Activated naive CD8-positive, alpha-beta T cell treated with anti-CD3 and anti-CD28 coated beads, Interleukin-2, amount 10 ng/mL, durations not matched to agents 7 days and 5 days (primary cell): Measurements from ENCODE around the gene ZNF511. TPM values are rescaled to one million over a fixed set of nuclear protein-coding genes. Genes with fewer than 3 reads are reported as not detected.
"Not testable (repeated sequence)": the region's sequence is repeated elsewhere in the genome, so short reads cannot be mapped to it uniquely, and the experiment has no call there.

Source experiments
- ATAC-seq: fragments of 150-1000 bp; cut with Tn5 transposase; one replicate; pipeline ENCODE4 v1.10.0; 2021; ENCODE audit warnings: low read depth, moderate library complexity
- POLR2A ChIA-PET: fragments of 350-600 bp; sonication (Branson Sonifier 250); formaldehyde crosslinking; loops from one replicate; lab custom pipeline; 2021; ENCODE audit warnings: antibody characterized with exemption; lab: Charles Lee
- DNase-seq: peaks from one replicate; pipeline ENCODE4 v3.0.0; 2021
- H3K27ac Mint-ChIP-seq: one replicate; pipeline ENCODE4 v1.8.0; 2022; ENCODE audit warnings: mild to moderate bottlenecking, mixed read lengths
- H3K27me3 Mint-ChIP-seq: one replicate; pipeline ENCODE4 v1.8.0; 2022; ENCODE audit warnings: mild to moderate bottlenecking, moderate library complexity, mixed read lengths
- H3K36me3 Mint-ChIP-seq: one replicate; pipeline ENCODE4 v1.8.0; 2021; ENCODE audit warnings: mild to moderate bottlenecking, mixed read lengths
- H3K4me1 Mint-ChIP-seq: one replicate; pipeline ENCODE4 v1.8.0; 2021; ENCODE audit warnings: mixed read lengths
- H3K4me3 Mint-ChIP-seq: one replicate; pipeline ENCODE4 v1.8.0; 2022; ENCODE audit warnings: mild to moderate bottlenecking, moderate library complexity, mixed read lengths
- H3K9me3 Mint-ChIP-seq: one replicate; pipeline ENCODE4 v1.8.0; 2021; ENCODE audit warnings: mixed read lengths
- total RNA-seq, 2 experiments: library from RNA; stranded (reverse); gene quantifications; one replicate each; pipeline ENCODE4 v1.2.3, GENCODE V29; 2021

Gene ZNF511
- total RNA-seq, 2 experiments from 2014 or later = 44.5 to 47.4 TPM

DNA sequence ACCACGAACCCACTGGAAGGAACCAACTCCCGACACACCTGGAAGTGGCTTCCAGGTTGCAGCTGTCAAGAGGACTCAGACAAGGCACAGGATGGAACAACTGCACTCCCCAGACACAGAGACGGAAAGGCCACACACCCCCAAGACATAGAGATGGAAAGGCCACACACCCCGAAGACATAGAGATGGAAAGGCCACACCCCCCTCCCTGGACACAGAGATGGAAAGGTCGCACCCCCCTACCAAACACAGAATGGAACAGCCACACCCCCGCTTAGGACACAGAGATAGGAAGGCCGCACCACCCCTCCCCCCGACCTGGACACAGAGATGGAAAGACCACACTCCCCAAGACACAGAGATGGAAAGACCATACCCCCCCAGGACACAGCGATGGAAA, 7.6 kb downstream of the ZNF511 start:
- Mint-ChIP-seq H3K36me3 (peaks cover 2% of the 10 kb centered on the region), H3K4me3 (no peak overlapping the region), H3K27ac (no peak overlapping the region), H3K27me3 (peaks cover 7% of the 10 kb centered on the region), H3K9me3 (peaks cover 2% of the 10 kb centered on the region), H3K4me1 (peaks cover 8% of the 10 kb centered on the region)
- POLR2A ChIA-PET = no interaction called here
- ATAC-seq (no peak), DNase-seq (no peak)

DNA sequence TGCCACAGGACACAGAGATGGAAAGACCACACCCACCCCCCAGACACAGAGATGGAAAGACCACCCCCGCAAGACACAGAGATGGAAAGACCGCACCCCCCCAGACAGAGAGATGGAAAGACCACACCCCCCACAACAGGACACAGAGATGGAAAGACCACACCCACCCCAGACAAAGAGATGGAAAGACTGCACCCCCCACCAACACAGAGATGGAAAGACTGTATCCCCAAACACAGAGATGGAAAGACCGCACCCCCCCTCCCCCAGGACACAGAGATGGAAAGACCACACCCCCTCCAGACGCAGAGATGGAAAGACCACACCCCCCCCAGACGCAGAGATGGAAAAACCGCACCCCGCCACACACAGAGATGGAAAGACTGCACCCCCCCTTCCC, 8.0 kb downstream of the ZNF511 start:
- Mint-ChIP-seq H3K4me3 (no peak overlapping the region), H3K27me3 (peaks cover 7% of the 10 kb centered on the region), H3K4me1 (peaks cover 8% of the 10 kb centered on the region), H3K36me3 (no peaks in the 10 kb centered on the region), H3K9me3 (peaks cover 2% of the 10 kb centered on the region), H3K27ac (no peak overlapping the region)
- POLR2A ChIA-PET = no interaction called here
- ATAC-seq (no peak), DNase-seq (no peak)

GRCh38 chr10:133318494-133319127, 9.9 kb downstream of the ZNF511 start:
- POLR2A ChIA-PET = no interaction called here

DNA sequence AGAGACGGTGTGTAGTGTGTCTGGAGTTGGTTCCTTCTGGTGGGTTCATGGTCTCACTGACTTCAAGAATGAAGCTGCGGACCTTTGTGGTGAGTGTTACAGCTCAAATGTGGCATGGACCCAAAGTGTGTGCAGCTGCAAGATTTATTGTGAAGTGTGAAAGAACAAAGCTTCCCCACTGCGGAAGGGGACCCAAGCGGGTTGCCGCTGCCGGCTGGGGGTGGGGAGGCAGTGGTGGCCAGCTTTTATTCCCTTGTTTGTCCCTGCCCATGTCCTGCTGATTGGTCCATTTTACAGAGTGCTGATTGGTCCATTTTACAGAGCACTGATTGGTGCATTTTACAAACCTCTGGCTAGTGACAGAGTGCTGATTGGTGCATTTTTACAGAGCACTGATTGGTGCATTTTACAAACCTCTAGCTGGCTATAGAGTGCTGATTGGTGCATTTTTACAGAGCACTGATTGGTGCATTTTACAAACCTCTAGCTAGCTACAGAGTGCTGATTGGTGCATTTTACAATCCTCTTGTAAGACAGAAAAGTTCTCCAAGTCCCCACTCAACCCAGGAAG, 12.2 kb downstream of the ZNF511 start:
- ATAC-seq, DNase-seq, H3K9me3 Mint-ChIP-seq, H3K36me3 Mint-ChIP-seq, H3K4me1 Mint-ChIP-seq, H3K27ac Mint-ChIP-seq, H3K4me3 Mint-ChIP-seq: not testable (repeated sequence)
- POLR2A ChIA-PET = interaction anchor here (0.7 kb wide), 1 partner anchor 52 kb away, joined by 6 read pairs; the partner anchor contains the start of gene ECHS1
- peaks cover 10% of the 10 kb centered on the region for H3K27me3 Mint-ChIP-seq

More at GRCh38 chr10:133318494-133319127, 9.9 kb downstream of the ZNF511 start:
- Mint-ChIP-seq H3K9me3 (peaks cover 2% of the 10 kb centered on the region), H3K4me3 (peak overlapping the region; percentile 72), H3K4me1 (peaks cover 8% of the 10 kb centered on the region), H3K27me3 (peaks cover 7% of the 10 kb centered on the region), H3K27ac (no peak overlapping the region), H3K36me3 (no peaks in the 10 kb centered on the region)
- peak; percentile 91 for ATAC-seq
- peak; percentile 80 for DNase-seq

DNA sequence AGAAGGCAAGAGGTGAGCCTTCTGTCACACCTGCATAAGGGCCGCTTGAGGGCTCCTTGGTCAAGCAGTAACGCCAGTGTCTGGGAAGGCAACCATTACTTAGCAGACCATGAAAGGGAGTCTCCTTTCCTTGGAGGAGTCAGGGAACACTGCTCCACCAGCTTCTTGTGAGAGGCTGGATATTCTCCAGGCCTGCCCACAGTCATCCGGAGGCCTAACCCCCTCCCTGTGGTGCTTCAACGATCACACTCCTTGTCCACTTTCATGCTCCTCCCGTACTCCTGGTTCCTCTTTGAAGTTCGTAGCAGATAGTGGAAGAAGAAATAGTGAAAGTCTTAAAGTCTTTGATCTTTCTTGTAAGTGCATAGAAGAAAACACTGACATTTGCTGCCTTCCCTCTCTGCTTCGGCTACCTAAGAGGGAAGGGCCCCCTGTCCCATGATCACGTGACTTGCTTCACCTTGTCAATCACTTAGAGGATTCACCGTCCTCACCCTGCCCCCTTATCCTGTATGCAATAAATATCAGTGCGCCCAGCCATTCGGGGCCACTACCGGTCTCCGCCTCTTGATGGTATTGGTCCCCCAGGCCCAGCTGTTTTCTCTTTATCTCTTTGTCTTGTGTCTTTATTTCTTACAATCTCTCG, 13.5 kb downstream of the ZNF511 start:
- H3K9me3 Mint-ChIP-seq, POLR2A ChIA-PET, H3K4me3 Mint-ChIP-seq, H3K4me1 Mint-ChIP-seq, H3K27ac Mint-ChIP-seq, ATAC-seq, H3K36me3 Mint-ChIP-seq, DNase-seq: not testable (repeated sequence)
- peaks cover 22% of the 10 kb centered on the region for H3K27me3 Mint-ChIP-seq

DNA sequence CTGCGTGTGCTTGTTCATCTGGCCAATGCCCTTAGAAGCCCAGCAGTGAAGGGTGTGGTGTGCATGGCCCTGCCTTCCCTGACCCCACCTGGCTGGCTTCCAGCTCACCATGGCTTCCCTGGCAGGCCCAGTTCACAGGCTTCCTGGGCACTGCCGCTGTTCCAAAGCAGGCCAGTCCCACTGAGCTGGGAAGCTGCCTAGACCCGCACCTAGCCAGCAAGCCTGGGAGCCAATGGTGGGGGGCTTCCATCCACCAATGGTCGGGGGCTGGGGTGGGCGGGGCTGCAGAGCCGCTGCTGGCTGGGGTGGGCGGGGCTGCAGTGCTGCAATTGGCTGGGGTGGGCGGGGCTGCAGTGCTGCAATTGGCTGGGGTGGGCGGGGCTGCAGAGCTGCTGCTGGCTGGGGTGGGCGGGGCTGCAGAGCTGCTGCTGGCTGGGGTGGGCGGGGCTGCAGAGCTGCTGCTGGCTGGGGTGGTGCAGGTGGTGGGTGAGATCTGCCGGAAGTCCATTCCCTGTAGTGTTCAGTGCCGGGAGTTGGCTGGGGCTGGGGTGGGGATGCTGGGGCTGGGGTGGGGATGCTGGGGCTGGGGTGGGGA, 15.6 kb downstream of the ZNF511 start:
- Mint-ChIP-seq H3K4me1 (peaks cover under 1% of the 10 kb centered on the region), H3K9me3 (peaks cover 2% of the 10 kb centered on the region), H3K4me3 (no peak overlapping the region), H3K27me3 (peaks cover 39% of the 10 kb centered on the region), H3K27ac (no peak overlapping the region), H3K36me3 (no peaks in the 10 kb centered on the region)
- POLR2A ChIA-PET = interaction anchor here (0.6 to 1.3 kb wide), 4 partner anchors 12 to 297 kb away, joined by 3 to 5 read pairs (median 4); partner anchors contain the start of gene CALY
- DNase-seq (no peak), ATAC-seq (peak; percentile 78)

DNA sequence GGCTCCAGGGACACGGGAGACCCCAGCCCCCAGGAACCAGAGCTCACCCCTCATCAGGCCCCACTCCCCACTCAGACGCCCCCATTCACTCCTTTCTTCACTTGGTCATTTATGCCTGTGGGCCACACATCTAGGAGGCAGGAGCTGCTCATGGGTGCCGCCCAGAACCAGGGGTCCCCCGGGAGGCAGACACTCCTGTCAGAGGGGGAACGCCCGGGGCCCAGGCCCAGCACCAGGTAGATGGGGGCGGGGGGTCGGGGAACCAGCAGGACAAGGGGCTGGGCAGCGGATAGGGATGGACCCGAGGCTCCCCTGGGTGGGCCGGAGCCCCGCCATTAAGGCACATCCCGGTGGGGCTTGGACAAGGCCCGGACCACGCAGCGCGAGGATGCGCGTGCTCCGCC, 16.1 kb downstream of the ZNF511 start:
- H3K36me3 Mint-ChIP-seq = no peaks in the 10 kb centered on the region
- ATAC-seq (no peak), DNase-seq (no peak)
- H3K4me1 Mint-ChIP-seq = no peaks in the 10 kb centered on the region
- POLR2A ChIA-PET = no interaction called here
- H3K27me3 Mint-ChIP-seq = peaks cover 43% of the 10 kb centered on the region
- no peak overlapping the region for H3K27ac Mint-ChIP-seq
- peaks cover 2% of the 10 kb centered on the region for H3K9me3 Mint-ChIP-seq
- H3K4me3 Mint-ChIP-seq = no peak overlapping the region

GRCh38 chr10:133325440-133326222, 16.9 kb downstream of the ZNF511 start:
- H3K36me3 Mint-ChIP-seq = no peaks in the 10 kb centered on the region
- peak overlapping the region; percentile 73 for H3K4me3 Mint-ChIP-seq
- H3K27ac Mint-ChIP-seq = no peak overlapping the region
- H3K27me3 Mint-ChIP-seq = peaks cover 42% of the 10 kb centered on the region
- ATAC-seq = no peak
- H3K4me1 Mint-ChIP-seq = no peaks in the 10 kb centered on the region
- H3K9me3 Mint-ChIP-seq = no peaks in the 10 kb centered on the region
- POLR2A ChIA-PET = no interaction called here
- DNase-seq = no peak

GRCh38 chr10:133326223-133326551, 17.5 kb downstream of the ZNF511 start:
- H3K4me3 Mint-ChIP-seq = peak overlapping the region; percentile 3
- H3K9me3 Mint-ChIP-seq = no peaks in the 10 kb centered on the region

DNA sequence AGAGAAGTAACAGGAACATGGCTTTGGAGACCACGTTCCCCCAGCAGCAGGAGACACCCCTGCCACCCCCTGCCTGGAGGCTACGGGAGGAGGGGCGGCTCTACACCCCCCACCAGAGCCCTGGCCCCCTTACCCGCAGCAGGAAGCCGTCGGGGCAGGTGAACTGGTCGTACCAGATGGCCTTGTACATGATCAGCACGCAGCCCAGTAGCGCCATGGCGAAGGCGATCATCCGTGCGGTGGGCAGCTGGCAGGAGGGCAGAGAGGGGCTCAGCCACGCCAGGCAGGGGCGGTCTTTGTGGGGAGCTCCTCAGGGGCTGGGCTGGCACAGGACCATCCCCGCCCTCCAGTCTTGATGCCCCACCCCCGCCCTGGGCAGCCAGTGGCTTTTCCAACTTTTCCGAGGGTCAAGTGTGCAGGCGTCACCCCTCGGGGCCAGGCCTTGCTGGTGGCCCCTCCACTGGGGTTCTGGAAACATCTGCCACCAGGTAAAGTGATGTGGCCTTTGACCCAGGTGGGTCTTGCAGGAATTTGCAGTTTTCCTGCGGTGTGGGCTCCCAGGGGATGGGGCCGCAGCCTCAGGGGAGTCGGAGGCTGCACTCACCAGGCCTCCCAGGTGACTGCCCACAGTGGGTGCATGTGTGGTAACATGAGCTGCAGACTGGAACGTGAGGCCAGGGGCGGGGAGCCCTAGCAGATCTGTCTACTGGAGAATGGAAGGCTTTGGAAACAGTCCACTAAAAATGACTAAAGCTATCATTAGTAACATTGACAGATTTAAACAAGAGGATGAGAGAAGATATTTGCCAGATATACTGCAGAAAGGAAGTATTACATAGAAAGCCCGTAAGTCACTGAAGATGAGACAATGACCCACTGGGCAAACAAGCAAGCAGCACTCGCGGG, 18.3 kb downstream of the ZNF511 start:
- H3K27me3 Mint-ChIP-seq = peaks cover 56% of the 10 kb centered on the region
- POLR2A ChIA-PET = interaction anchor here (1.0 kb wide), 1 partner anchor 10 kb away, joined by 3 read pairs; the partner anchor contains the start of gene CALY
- H3K27ac Mint-ChIP-seq = no peak overlapping the region
- H3K9me3 Mint-ChIP-seq = no peaks in the 10 kb centered on the region
- ATAC-seq = no peak
- H3K36me3 Mint-ChIP-seq = no peaks in the 10 kb centered on the region
- no peak overlapping the region for H3K4me3 Mint-ChIP-seq
- no peak for DNase-seq
- H3K4me1 Mint-ChIP-seq = no peaks in the 10 kb centered on the region

More at GRCh38 chr10:133326223-133326551, 17.5 kb downstream of the ZNF511 start:
- DNase-seq (no peak), ATAC-seq (no peak)
- peaks cover 48% of the 10 kb centered on the region for H3K27me3 Mint-ChIP-seq
- no peak overlapping the region for H3K27ac Mint-ChIP-seq
- no peaks in the 10 kb centered on the region for H3K36me3 Mint-ChIP-seq
- POLR2A ChIA-PET = interaction anchor here (1.0 kb wide), 1 partner anchor 11 kb away, joined by 3 read pairs; the partner anchor contains the start of gene CALY
- H3K4me1 Mint-ChIP-seq = no peaks in the 10 kb centered on the region

GRCh38 chr10:133327651-133328357, 19.1 kb downstream of the ZNF511 start:
- DNase-seq (no peak), ATAC-seq (no peak)
- no peak overlapping the region for H3K27ac Mint-ChIP-seq
- H3K4me3 Mint-ChIP-seq = no peak overlapping the region
- no peaks in the 10 kb centered on the region for H3K4me1 Mint-ChIP-seq
- H3K9me3 Mint-ChIP-seq = no peaks in the 10 kb centered on the region
- POLR2A ChIA-PET = no interaction called here
- H3K27me3 Mint-ChIP-seq = peaks cover 64% of the 10 kb centered on the region
- H3K36me3 Mint-ChIP-seq = no peaks in the 10 kb centered on the region
